CD14-positive monocyte (primary cell): ENCODE results near the gene KAZN. TPM values are rescaled to one million over a fixed set of nuclear protein-coding genes. Genes with fewer than 3 reads are reported as not detected.
A peak's percentile ranks its signal among the peaks of the same experiment; 100 is the strongest.

Source experiments
- DNase-seq, 3 donors: peaks; one replicate each; pipeline ENCODE4 v3.0.0-alpha.2; 2011 to 2022
- H2AFZ ChIP-seq: 2 replicates; pipeline ENCODE4 v1.6.0; 2012; ENCODE audit warnings: mild to moderate bottlenecking, low read depth, low read length, inconsistent platforms; ENCODE audit not compliant: insufficient read depth, poor library complexity, severe bottlenecking
- H3K27ac ChIP-seq, 2 donors: 1 replicate in 1 of 2; 2 replicates in 1 of 2; pipeline ENCODE4 v1.5.1; 2012 to 2013; ENCODE audit warnings: low read length in 2 of 2, control low read depth in 1 of 2, inconsistent platforms in 1 of 2, low read depth in 1 of 2, mild to moderate bottlenecking in 1 of 2
- H3K27me3 ChIP-seq, 2 donors: one replicate each; pipeline versions ENCODE4 v1.6.0 to v1.6.1; 2011 to 2013; ENCODE audit warnings: low read length in 2 of 2; ENCODE audit not compliant: control insufficient read depth in 2 of 2, insufficient read depth in 2 of 2
- H3K36me3 ChIP-seq, 2 donors: replicated peaks in 1 of 2; 1 replicate in 1 of 2; 2 replicates in 1 of 2; pipeline versions ENCODE4 v1.5.1 to v1.6.1; 2012 to 2013; ENCODE audit warnings: low read length in 2 of 2, control low read depth in 1 of 2, inconsistent platforms in 1 of 2, mild to moderate bottlenecking in 1 of 2; ENCODE audit not compliant: insufficient read depth in 2 of 2, control insufficient read depth in 1 of 2
- H3K4me1 ChIP-seq, 2 donors: 1 replicate in 1 of 2; 2 replicates in 1 of 2; pipeline versions ENCODE4 v1.5.1 to v1.6.1; 2012 to 2013; ENCODE audit warnings: low read length in 2 of 2, control low read depth in 1 of 2, inconsistent platforms in 1 of 2, mild to moderate bottlenecking in 1 of 2, moderate library complexity in 1 of 2; ENCODE audit not compliant: insufficient read depth in 2 of 2, control insufficient read depth in 1 of 2
- H3K4me2 ChIP-seq: replicated peaks from 2 replicates; pipeline ENCODE3; 2012; ENCODE audit warnings: low read length, moderate library complexity, mild to moderate bottlenecking; ENCODE audit not compliant: poor library complexity, severe bottlenecking; ENCODE audit errors: extremely low read depth
- H3K4me3 ChIP-seq, 3 experiments: fragments of 200-600 bp in 1 of 3; sonication (generic) in 1 of 3; replicated peaks in 1 of 3; 1 replicate in 2 of 3; 2 replicates in 1 of 3; pipeline ENCODE4 v1.5.1; 2011 to 2013; ENCODE audit warnings: low read length in 3 of 3, mild to moderate bottlenecking in 3 of 3, control low read depth in 2 of 3, low read depth in 2 of 3, inconsistent platforms in 1 of 3, moderate library complexity in 1 of 3
- H3K79me2 ChIP-seq: 2 replicates; pipeline ENCODE4 v1.6.0; 2012; ENCODE audit warnings: mild to moderate bottlenecking, control low read depth, inconsistent platforms, low read length, moderate library complexity; ENCODE audit not compliant: insufficient read depth
- H3K9ac ChIP-seq: 2 replicates; pipeline ENCODE4 v1.6.0; 2017; ENCODE audit warnings: low read length, mild to moderate bottlenecking; ENCODE audit not compliant: insufficient read depth, poor library complexity, severe bottlenecking
- H3K9me3 ChIP-seq, 2 donors: replicated peaks in 1 of 2; 1 replicate in 1 of 2; 2 replicates in 1 of 2; pipeline versions ENCODE4 v1.5.1 to v1.6.1; 2012 to 2013; ENCODE audit warnings: low read length in 2 of 2, control low read depth in 1 of 2; ENCODE audit not compliant: control insufficient read depth in 1 of 2, insufficient read depth in 1 of 2
- H4K20me1 ChIP-seq: 2 replicates; pipeline ENCODE4 v1.6.0; 2012; ENCODE audit warnings: mild to moderate bottlenecking, low read length, control low read depth, moderate library complexity; ENCODE audit not compliant: insufficient read depth
- H3K27ac Mint-ChIP-seq, 7 donors: one replicate each; pipeline ENCODE4 v1.8.0; 2020; ENCODE audit warnings: mild to moderate bottlenecking in 7 of 7, mixed read lengths in 7 of 7, moderate library complexity in 6 of 7, inconsistent platforms in 2 of 7
- H3K27me3 Mint-ChIP-seq, 3 donors: one replicate each; pipeline ENCODE4 v1.8.0; 2021 to 2022; ENCODE audit warnings: low read depth in 3 of 3, mild to moderate bottlenecking in 3 of 3, mixed read lengths in 3 of 3, moderate library complexity in 3 of 3, inconsistent platforms in 1 of 3
- H3K36me3 Mint-ChIP-seq, 2 donors: one replicate each; pipeline ENCODE4 v1.8.0; 2020; ENCODE audit warnings: mixed read lengths in 2 of 2, inconsistent platforms in 1 of 2, mild to moderate bottlenecking in 1 of 2
- H3K4me1 Mint-ChIP-seq: one replicate; pipeline ENCODE4 v1.8.0; 2020; ENCODE audit warnings: mild to moderate bottlenecking, mixed read lengths
- H3K4me3 Mint-ChIP-seq, 2 donors: one replicate each; pipeline ENCODE4 v1.8.0; 2020; ENCODE audit warnings: mild to moderate bottlenecking in 2 of 2, mixed read lengths in 2 of 2, moderate library complexity in 1 of 2
- H3K9me3 Mint-ChIP-seq, 7 donors: one replicate each; pipeline ENCODE4 v1.8.0; 2020 to 2022; ENCODE audit warnings: mixed read lengths in 7 of 7, mild to moderate bottlenecking in 6 of 7, moderate library complexity in 6 of 7, inconsistent platforms in 2 of 7
- CTCF ChIP-seq: fragments of 200-600 bp; IDR thresholded peaks from one replicate; pipeline ENCODE4 v1.8.0; 2022; ENCODE audit warnings: antibody characterized with exemption, mild to moderate bottlenecking
- WGBS: methylation state at CpG from one replicate; pipeline ENCODE4 v1.1.5; 2013; ENCODE audit warnings: missing lambda C conversion rate; ENCODE audit not compliant: insufficient coverage; 5-methylcytosine and 5-hydroxymethylcytosine counted together
- intact Hi-C, 2 donors: fragments of 100-400 bp; cut with micrococcal nuclease; formaldehyde crosslinking; loops; one replicate each; pipeline versions ENCODE4 v1.15.0 to v1.15.1; 2023
- polyA plus RNA-seq, 3 donors: library from polyadenylated mRNA; depleted of rRNA in 1 of 3; unstranded in 2 of 3; stranded (reverse) in 1 of 3; fragments of 300-500 nt in 2 of 3; fragments of >200 nt in 1 of 3; fragmentation: Illumina TruSeq in 2 of 3; gene quantifications; 1 replicate in 2 of 3; 2 replicates in 1 of 3; pipeline ENCODE4 v1.2.3, GENCODE V29; 2012 to 2021

Gene KAZN
- polyA plus RNA-seq, 3 donors: not detected

- DNase-seq: no peak
- no peak overlapping the region for H3K4me2 ChIP-seq
- peaks cover 0 to 6% of the 10 kb centered on the region in 2 donors for H3K9me3 ChIP-seq
- no peaks in the 10 kb centered on the region for H3K4me1 ChIP-seq
- no peaks in the 10 kb centered on the region for H3K79me2 ChIP-seq
- no peaks in the 10 kb centered on the region for H3K36me3 ChIP-seq
- no peak overlapping the region for H3K9ac ChIP-seq
- intact Hi-C loops: no loop called here
- no peaks in the 10 kb centered on the region for H4K20me1 ChIP-seq
- Mint-ChIP-seq H3K36me3 (no peaks in the 10 kb centered on the region), H3K27ac (no peak overlapping the region), H3K27me3 (peaks cover 0 to 4% (median 3%) of the 10 kb centered on the region in 3 donors), H3K4me3 (no peak overlapping the region), H3K9me3 (peaks cover 0 to 8% (median 4%) of the 10 kb centered on the region in 7 donors), H3K4me1 (no peaks in the 10 kb centered on the region)
- H2AFZ ChIP-seq: no peak overlapping the region
- H3K27ac ChIP-seq: no peak overlapping the region
- 100% methylated on average over 2 of the region's 7 CpGs for WGBS
- H3K27me3 ChIP-seq: no peaks in the 10 kb centered on the region
- H3K4me3 ChIP-seq: no peak overlapping the region
- no peak for TF ChIP-seq CTCF
Observed at GRCh38 chr1:15065291-15065690, 466.8 kb downstream of the KAZN start.

DNA sequence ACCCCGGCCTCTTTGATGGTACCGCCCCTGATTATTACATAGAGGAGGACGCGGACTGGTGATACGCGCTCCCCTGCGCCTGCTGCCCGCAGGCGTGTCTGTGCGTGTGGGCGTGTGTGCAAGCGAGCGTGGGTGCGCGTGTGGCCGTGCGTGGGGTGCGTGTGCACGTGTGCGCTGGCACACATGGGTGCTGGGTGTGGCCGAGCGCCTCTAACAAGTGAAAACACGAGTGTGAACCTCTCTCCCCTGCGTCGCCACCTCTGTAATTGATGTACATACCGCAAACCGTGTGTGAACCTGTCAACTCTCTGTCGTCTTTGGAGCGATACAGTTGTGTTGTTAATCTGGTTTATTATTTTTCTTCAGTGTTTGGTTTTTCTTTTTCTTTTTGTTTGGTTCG, 467.3 kb downstream of the KAZN start:
- no peaks in the 10 kb centered on the region for H3K36me3 ChIP-seq
- 97% methylated on average over 25 of the region's 30 CpGs for WGBS
- Mint-ChIP-seq H3K9me3 (peaks cover 0 to 8% (median 4%) of the 10 kb centered on the region in 7 donors), H3K4me3 (no peak overlapping the region), H3K27me3 (peaks cover 0 to 4% (median 3%) of the 10 kb centered on the region in 3 donors), H3K36me3 (no peaks in the 10 kb centered on the region), H3K27ac (peak overlapping the region in 1 of 7 donors; percentile 14), H3K4me1 (no peaks in the 10 kb centered on the region)
- no peaks in the 10 kb centered on the region for H3K4me1 ChIP-seq
- H3K9me3 ChIP-seq: peaks cover 0 to 6% of the 10 kb centered on the region in 2 donors
- H3K27me3 ChIP-seq: no peaks in the 10 kb centered on the region
- no peaks in the 10 kb centered on the region for H4K20me1 ChIP-seq
- H2AFZ ChIP-seq: no peak overlapping the region
- no peaks in the 10 kb centered on the region for H3K79me2 ChIP-seq
- DNase-seq: no peak
- intact Hi-C loops: no loop called here
- H3K4me3 ChIP-seq: no peak overlapping the region
- H3K4me2 ChIP-seq: no peak overlapping the region
- H3K27ac ChIP-seq: no peak overlapping the region
- TF ChIP-seq CTCF: no peak
- no peak overlapping the region for H3K9ac ChIP-seq
